ENCODE results near the gene SSX2B. TPM values are rescaled to one million over a fixed set of nuclear protein-coding genes. Genes with fewer than 3 reads are reported as not detected.
"Not testable (repeated sequence)": the region's sequence is repeated elsewhere in the genome, so short reads cannot be mapped to it uniquely, and the experiment has no call there.

The SSX2B gene, protein sequence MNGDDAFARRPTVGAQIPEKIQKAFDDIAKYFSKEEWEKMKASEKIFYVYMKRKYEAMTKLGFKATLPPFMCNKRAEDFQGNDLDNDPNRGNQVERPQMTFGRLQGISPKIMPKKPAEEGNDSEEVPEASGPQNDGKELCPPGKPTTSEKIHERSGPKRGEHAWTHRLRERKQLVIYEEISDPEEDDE
- polyA plus RNA-seq (2014; cell fraction: cytosol; rRNA removed) = 0.24 and 0.66 TPM in 2 replicates
- polyA plus RNA-seq (2014; cell fraction: nucleus; rRNA removed) = not detected in 2 replicates

DNA sequence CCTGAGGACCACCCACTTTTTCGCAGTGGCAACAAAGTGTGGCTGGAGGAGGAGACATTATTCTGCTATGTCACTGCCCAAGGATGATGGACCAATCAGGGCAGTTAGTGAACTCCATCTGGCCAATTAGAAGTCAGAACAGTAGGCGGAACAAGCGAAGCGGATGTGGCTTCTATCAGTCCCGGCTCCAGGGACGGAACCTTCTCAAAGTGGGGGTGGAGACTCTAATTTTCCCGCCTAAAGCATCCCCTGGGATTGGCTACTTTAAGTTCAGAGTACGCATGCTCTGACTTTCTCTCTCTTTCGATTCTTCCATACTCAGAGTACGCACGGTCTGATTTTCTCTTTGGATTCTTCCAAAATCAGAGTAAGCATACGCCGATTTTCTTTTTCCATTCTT lies at the start of gene SSX2B:
Gene SSX2B, plus strand, starts transcription at position 301 of the 400 bp plus-strand sequence. CDS start 1,429 bp downstream, outside the sequence.
- not testable (repeated sequence) for DNase-seq (ENCODE audit: low spot score)

DNA sequence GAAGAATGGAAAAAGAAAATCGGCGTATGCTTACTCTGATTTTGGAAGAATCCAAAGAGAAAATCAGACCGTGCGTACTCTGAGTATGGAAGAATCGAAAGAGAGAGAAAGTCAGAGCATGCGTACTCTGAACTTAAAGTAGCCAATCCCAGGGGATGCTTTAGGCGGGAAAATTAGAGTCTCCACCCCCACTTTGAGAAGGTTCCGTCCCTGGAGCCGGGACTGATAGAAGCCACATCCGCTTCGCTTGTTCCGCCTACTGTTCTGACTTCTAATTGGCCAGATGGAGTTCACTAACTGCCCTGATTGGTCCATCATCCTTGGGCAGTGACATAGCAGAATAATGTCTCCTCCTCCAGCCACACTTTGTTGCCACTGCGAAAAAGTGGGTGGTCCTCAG lies 44.0 kb upstream of the SSX2B start, which contains the start of gene SSX2:
Gene SSX2, minus strand, starts transcription at position 101 of the 400 bp plus-strand sequence. CDS start 1,429 bp downstream, outside the sequence.
- DNase-seq (ENCODE audit: low spot score) = not testable (repeated sequence)

DNA sequence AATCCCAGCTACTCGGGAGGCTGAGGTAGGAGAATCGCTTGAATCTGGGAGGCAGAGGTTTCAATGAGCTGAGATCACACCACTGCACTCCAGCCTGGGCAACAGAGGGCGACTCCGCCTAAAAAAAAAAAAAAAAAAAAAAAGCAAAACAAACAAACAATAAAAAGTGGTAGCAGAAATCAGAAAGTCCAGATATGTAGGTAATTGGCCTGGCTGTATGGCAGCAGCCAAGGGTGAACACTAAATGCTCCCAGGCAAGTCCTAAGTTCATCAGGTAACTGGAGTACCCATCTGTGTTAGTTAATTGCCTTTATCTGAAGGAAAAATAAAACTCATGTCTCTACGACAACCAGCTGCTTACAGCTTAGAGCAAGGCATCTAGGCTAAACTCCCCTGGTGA lies 14.9 kb downstream of the SSX2B start:
- DNase-seq (ENCODE audit: low spot score) = not testable (repeated sequence)

DNA sequence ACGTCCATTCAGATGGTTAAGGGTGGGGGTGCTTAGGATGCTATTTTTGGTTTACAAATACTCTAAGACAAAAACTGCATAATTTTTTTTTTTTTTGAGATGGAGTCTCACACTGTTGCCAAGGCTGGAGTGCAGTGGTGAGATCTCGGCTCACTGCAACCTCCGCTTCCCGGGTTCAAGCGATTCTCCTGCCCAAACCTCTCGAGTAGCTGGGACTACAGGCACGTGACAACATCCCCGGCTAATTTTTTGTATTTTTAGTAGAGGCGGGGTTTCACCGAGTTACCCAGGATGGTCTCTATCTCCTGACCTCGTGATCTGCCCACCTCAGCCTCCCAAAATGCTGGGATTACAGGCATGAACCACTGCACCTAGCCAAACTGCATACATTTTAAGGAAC lies 22.5 kb downstream of the SSX2B start:
- DNase-seq (ENCODE audit: low spot score) = not testable (repeated sequence)

DNA sequence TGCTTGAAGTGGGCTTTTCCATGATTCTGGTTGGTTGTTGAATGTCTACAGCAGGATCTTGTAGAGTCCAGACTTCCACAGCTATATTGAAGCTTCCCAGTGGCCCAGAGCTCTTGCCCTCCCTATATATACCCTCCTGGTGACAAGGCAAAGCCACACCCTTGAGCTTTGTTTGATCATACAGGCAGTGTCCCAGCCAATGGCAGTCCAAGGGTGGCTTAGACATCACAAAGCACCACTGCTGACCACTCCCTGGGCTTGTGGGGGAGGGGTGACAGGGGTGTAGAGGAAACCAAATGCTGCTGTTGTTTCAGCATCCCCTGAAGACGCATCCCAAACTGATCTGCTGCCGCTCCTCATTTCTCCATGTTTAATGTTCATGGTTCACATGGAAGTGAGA lies 46.3 kb downstream of the SSX2B start, which contains the start of gene SPANXN5:
Gene SPANXN5, minus strand, starts transcription at position 101 of the 400 bp plus-strand sequence. Its CDS starts 79 bp downstream, at position 22.
- not testable (repeated sequence) for DNase-seq (ENCODE audit: low spot score)

DNA sequence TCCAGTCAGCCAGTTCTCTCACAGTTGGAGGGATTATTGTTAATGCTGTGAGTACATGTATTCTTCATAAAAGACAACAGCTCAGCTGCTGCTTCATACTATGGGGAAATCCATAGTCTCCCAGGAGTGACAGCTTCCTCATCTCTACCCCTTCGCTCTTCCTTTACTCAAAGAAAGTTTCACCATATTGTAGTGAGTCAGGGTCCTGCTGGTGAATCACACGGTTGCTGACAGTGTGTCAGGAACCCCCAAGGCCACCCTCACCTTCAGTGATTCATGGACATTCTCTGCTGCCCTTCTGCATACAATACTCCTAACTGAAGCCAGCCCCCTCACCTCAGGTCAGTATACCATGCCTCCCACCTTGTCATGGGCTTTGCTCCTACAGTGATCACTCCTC lies 53.8 kb downstream of the SSX2B start:
- DNase-seq (ENCODE audit: low spot score) = not testable (repeated sequence)

Small RNA genes within 50 kb of the gene (small RNA-seq; reads per million reads assigned to genes)
- gene AC244505.3 = 0 reads per million in 2 experiments
- gene AC244505.5 = 0 reads per million in 2 experiments
- 0 reads per million in 2 experiments for gene AC244505.6
- gene AC244505.7 = 0 reads per million in 2 experiments

Measured in SK-N-DZ (cell line).